WTC11 (cell line): Measurements from ENCODE around the gene ZMYND8. TPM values are rescaled to one million over a fixed set of nuclear protein-coding genes. Genes with fewer than 3 reads are reported as not detected.
"Not testable (repeated sequence)": the region's sequence is repeated elsewhere in the genome, so short reads cannot be mapped to it uniquely, and the experiment has no call there.

Experiments used
- ATAC-seq: fragments of 200-7000 bp; cut with Tn5 transposase; 2 replicates; pipeline ENCODE4 v1.10.0; 2021; ENCODE audit warnings: mild to moderate bottlenecking, moderate library complexity
- CTCF ChIA-PET: fragments of 300-600 bp; sonication (Branson Sonifier 250); formaldehyde crosslinking; loops from one replicate; lab custom pipeline; 2021; ENCODE audit warnings: antibody characterized with exemption; lab: Charles Lee
- POLR2A ChIA-PET: fragments of 350-600 bp; sonication (Branson Sonifier 250); formaldehyde crosslinking; loops from one replicate; lab custom pipeline; 2021; ENCODE audit warnings: antibody characterized with exemption; lab: Charles Lee
- DNase-seq: peaks from one replicate; pipeline ENCODE4 v3.0.0; 2021; ENCODE audit warnings: low spot score
- H3K27ac Mint-ChIP-seq: 2 replicates; pipeline ENCODE4 v1.8.0; 2021; ENCODE audit warnings: mixed read lengths
- H3K27me3 Mint-ChIP-seq: 2 replicates; pipeline ENCODE4 v1.8.0; 2021; ENCODE audit warnings: low read depth, mild to moderate bottlenecking, moderate library complexity, mixed read lengths
- H3K36me3 Mint-ChIP-seq: 2 replicates; pipeline ENCODE4 v1.8.0; 2021; ENCODE audit warnings: mixed read lengths
- H3K4me1 Mint-ChIP-seq: 2 replicates; pipeline ENCODE4 v1.8.0; 2022; ENCODE audit warnings: mixed read lengths
- H3K4me3 Mint-ChIP-seq: 2 replicates; pipeline ENCODE4 v1.8.0; 2021; ENCODE audit warnings: mild to moderate bottlenecking, moderate library complexity, mixed read lengths
- H3K9me3 Mint-ChIP-seq: 2 replicates; pipeline ENCODE4 v1.8.0; 2021; ENCODE audit warnings: mixed read lengths
- CTCF ChIP-seq: fragments of 200-600 bp; IDR thresholded peaks from 2 replicates; pipeline ENCODE4 v1.8.0; 2022; ENCODE audit warnings: antibody characterized with exemption
- E2F4 ChIP-seq: sonication (generic); formaldehyde crosslinking; IDR thresholded peaks from 2 replicates; pipeline ENCODE4 v1.8.1; 2022; ENCODE audit warnings: low read depth, mild to moderate bottlenecking, moderate library complexity, missing genetic modification reagents, borderline replicate concordance
- ERG ChIP-seq: fragments of 250-450 bp; sonication (Bioruptor Pico); IDR thresholded peaks from 2 replicates; pipeline ENCODE4 v1.8.0; 2021; ENCODE audit warnings: mild to moderate bottlenecking
- ETV6 ChIP-seq: sonication (generic); formaldehyde crosslinking; IDR thresholded peaks from 2 replicates; pipeline ENCODE4 v1.8.1; 2022; ENCODE audit warnings: mild to moderate bottlenecking, missing genetic modification reagents
- GABPB1 ChIP-seq: sonication (generic); formaldehyde crosslinking; IDR thresholded peaks from 2 replicates; pipeline ENCODE4 v1.8.1; 2023; ENCODE audit warnings: mild to moderate bottlenecking, missing genetic modification reagents
- IRF1 ChIP-seq: sonication (generic); formaldehyde crosslinking; IDR thresholded peaks from 2 replicates; pipeline ENCODE4 v1.8.0; 2023; ENCODE audit warnings: missing genetic modification reagents
- NR1H2 ChIP-seq: sonication (generic); formaldehyde crosslinking; IDR thresholded peaks from 2 replicates; pipeline ENCODE4 v1.9.0; 2021; ENCODE audit warnings: mild to moderate bottlenecking, moderate library complexity, missing genetic modification reagents
- PRDM15 ChIP-seq: sonication (generic); formaldehyde crosslinking; IDR thresholded peaks from 2 replicates; pipeline ENCODE4 v1.8.0; 2022; ENCODE audit warnings: missing genetic modification reagents
- USF2 ChIP-seq: sonication (generic); formaldehyde crosslinking; IDR thresholded peaks from 2 replicates; pipeline ENCODE4 v1.8.1; 2023; ENCODE audit warnings: mild to moderate bottlenecking, missing genetic modification reagents, moderate library complexity
- ZNF121 ChIP-seq: sonication (generic); formaldehyde crosslinking; IDR thresholded peaks from 2 replicates; pipeline ENCODE4 v1.8.0; 2023; ENCODE audit warnings: missing genetic modification reagents
- ZNF317 ChIP-seq: sonication (generic); formaldehyde crosslinking; IDR thresholded peaks from 2 replicates; pipeline ENCODE4 v1.8.1; 2023; ENCODE audit warnings: low read depth, mild to moderate bottlenecking, moderate library complexity, missing genetic modification reagents, borderline replicate concordance
- ZNF423 ChIP-seq: fragments of 250-450 bp; sonication (Bioruptor Pico); IDR thresholded peaks from 2 replicates; pipeline ENCODE4 v2.1.2; 2022; ENCODE audit warnings: mild to moderate bottlenecking, moderate library complexity
- total RNA-seq: library from RNA; stranded (reverse); gene quantifications from 3 replicates; pipeline ENCODE4 v1.2.3, GENCODE V29; 2021

The ZMYND8 gene
- total RNA-seq, 1 experiment from 2014 or later, result 114 TPM

GRCh38 chr20:47208534-47209174, 147.8 kb downstream of the ZMYND8 start:
- no peak overlapping the region for H3K4me3 Mint-ChIP-seq
- no peaks in the 10 kb centered on the region for H3K9me3 Mint-ChIP-seq
- H3K27me3 Mint-ChIP-seq, result no peaks in the 10 kb centered on the region
- TF ChIP-seq ZNF317 (CRISPR knock-in tag) (0 out of 2 replicates have a peak, but pooled peaks have one; percentile 40), PRDM15 (CRISPR knock-in tag) (no peak)
- ChIA-PET POLR2A (no interaction called here), CTCF (interaction anchor here (4.1 kb wide), 1 partner anchor 175 kb away, joined by 104 read pairs; no protein-coding TSS in a partner anchor)
- no peak overlapping the region for H3K27ac Mint-ChIP-seq
- peaks cover 23% of the 10 kb centered on the region for H3K36me3 Mint-ChIP-seq
- H3K4me1 Mint-ChIP-seq, result peaks cover 21% of the 10 kb centered on the region
- ATAC-seq (no peak), DNase-seq (no peak)

GRCh38 chr20:47206962-47207641, 149.4 kb downstream of the ZMYND8 start:
- ChIA-PET POLR2A (interaction anchor here (0.6 kb wide), 1 partner anchor 227 kb away, joined by 3 read pairs; no protein-coding TSS in a partner anchor), CTCF (interaction anchor here (0.7 to 4.1 kb wide), 7 partner anchors 9 to 455 kb away, joined by 3 to 104 read pairs (median 6); no protein-coding TSS in a partner anchor)
- TF ChIP-seq ZNF423 (CRISPR knock-in tag) (peak; percentile 98), GABPB1 (no peak)
- DNase-seq, result peak; percentile 27
- peak; percentile 33 for ATAC-seq
- Mint-ChIP-seq H3K9me3 (no peaks in the 10 kb centered on the region), H3K27ac (peak overlapping the region; percentile 75), H3K4me3 (peak overlapping the region; percentile 5; the same call in 1 of the 2 replicates), H3K27me3 (no peaks in the 10 kb centered on the region), H3K36me3 (peaks cover 23% of the 10 kb centered on the region), H3K4me1 (peaks cover 21% of the 10 kb centered on the region)

- not testable (repeated sequence) for H3K27me3 Mint-ChIP-seq, H3K9me3 Mint-ChIP-seq, DNase-seq, H3K4me3 Mint-ChIP-seq
- H3K4me1 Mint-ChIP-seq, result peaks cover 21% of the 10 kb centered on the region
- peak overlapping the region; percentile 75 for H3K27ac Mint-ChIP-seq
- peaks cover 23% of the 10 kb centered on the region for H3K36me3 Mint-ChIP-seq
- CTCF ChIA-PET, result interaction anchor here (0.9 to 4.1 kb wide), 13 partner anchors 8 to 454 kb away, joined by 3 to 104 read pairs (median 5); no protein-coding TSS in a partner anchor
- POLR2A ChIA-PET, result interaction anchor here (0.6 kb wide), 1 partner anchor 227 kb away, joined by 3 read pairs; no protein-coding TSS in a partner anchor
- peak; percentile 10 for ATAC-seq
Measured at GRCh38 chr20:47206552-47206951, 149.9 kb downstream of the ZMYND8 start.

- Mint-ChIP-seq H3K9me3 (no peaks in the 10 kb centered on the region), H3K4me3 (no peak overlapping the region), H3K36me3 (peaks cover 23% of the 10 kb centered on the region), H3K27ac (peak overlapping the region; percentile 6), H3K27me3 (no peaks in the 10 kb centered on the region), H3K4me1 (peaks cover 21% of the 10 kb centered on the region)
- ATAC-seq (peak; percentile 74), DNase-seq (peak; percentile 78)
- POLR2A ChIA-PET, result no interaction called here
- CTCF ChIA-PET, result interaction anchor here (0.5 to 4.1 kb wide), 50 partner anchors 7 to 1700 kb away, joined by 3 to 104 read pairs (median 4); partner anchors contain the start of genes NCOA3 and ZMYND8
- TF ChIP-seq ETV6 (CRISPR knock-in tag) (no peak), USF2 (no peak), NR1H2 (CRISPR knock-in tag) (no peak), ERG (CRISPR knock-in tag) (0 out of 2 replicates have a peak, but pooled peaks have one; percentile 33), IRF1 (no peak), ZNF121 (no peak), CTCF (peak; percentile 83), E2F4 (CRISPR knock-in tag) (no peak)
Measured at GRCh38 chr20:47205577-47206123, 150.8 kb downstream of the ZMYND8 start.
